H9 (cell line): ENCODE measurements around the gene RNF113B. TPM values are rescaled to one million over a fixed set of nuclear protein-coding genes. Genes with fewer than 3 reads are reported as not detected.

Experiments
- DNase-seq: peaks from one replicate; pipeline ENCODE4 v3.0.0-alpha.2; 2017
- H2AFZ ChIP-seq: one replicate; pipeline ENCODE4 v1.6.1; 2013; ENCODE audit warnings: mild to moderate bottlenecking, low read length, control low read depth, moderate library complexity
- H2AK5ac ChIP-seq: 2 replicates; pipeline ENCODE4 v1.6.1; 2013; ENCODE audit warnings: low read length, control low read depth, mixed read lengths; ENCODE audit not compliant: insufficient read length
- H2BK120ac ChIP-seq: one replicate; pipeline ENCODE4 v1.6.1; 2013; ENCODE audit warnings: low read depth, mild to moderate bottlenecking, low read length, control low read depth, inconsistent platforms; ENCODE audit not compliant: poor library complexity, severe bottlenecking
- H2BK12ac ChIP-seq: 2 replicates; pipeline ENCODE4 v1.6.1; 2013; ENCODE audit warnings: low read length, control low read depth, mixed read lengths, low read depth; ENCODE audit not compliant: insufficient read length
- H2BK15ac ChIP-seq: 2 replicates; pipeline ENCODE4 v1.6.1; 2013; ENCODE audit warnings: low read depth, low read length, control low read depth
- H2BK20ac ChIP-seq: one replicate; pipeline ENCODE4 v1.6.1; 2013; ENCODE audit warnings: low read depth, mild to moderate bottlenecking, low read length, control low read depth, inconsistent platforms; ENCODE audit not compliant: poor library complexity, severe bottlenecking
- H2BK5ac ChIP-seq: 2 replicates; pipeline ENCODE4 v1.6.1; 2013; ENCODE audit warnings: low read length, control low read depth, mixed read lengths; ENCODE audit not compliant: insufficient read length
- H3K14ac ChIP-seq: 2 replicates; pipeline ENCODE4 v1.6.1; 2013; ENCODE audit warnings: low read length, control low read depth; ENCODE audit not compliant: insufficient read depth
- H3K18ac ChIP-seq: 2 replicates; pipeline ENCODE4 v1.6.1; 2013; ENCODE audit warnings: low read depth, mild to moderate bottlenecking, mixed read lengths, low read length, control low read depth; ENCODE audit not compliant: insufficient read length
- H3K23ac ChIP-seq: 2 replicates; pipeline ENCODE4 v1.6.1; 2013; ENCODE audit warnings: low read length, control low read depth, mixed read lengths, low read depth; ENCODE audit not compliant: insufficient read length
- H3K23me2 ChIP-seq: 2 replicates; pipeline ENCODE4 v1.6.1; 2013; ENCODE audit warnings: low read depth, mild to moderate bottlenecking, mixed read lengths, low read length, control low read depth; ENCODE audit not compliant: insufficient read length, poor library complexity, severe bottlenecking
- H3K27ac ChIP-seq: 2 replicates; pipeline ENCODE4 v1.5.1; 2013; ENCODE audit warnings: low read length, control low read depth, mixed read lengths, low read depth; ENCODE audit not compliant: insufficient read length
- H3K27me3 ChIP-seq: 2 replicates; pipeline ENCODE4 v1.6.1; 2013; ENCODE audit warnings: low read length, control low read depth, inconsistent platforms; ENCODE audit not compliant: insufficient read depth
- H3K4ac ChIP-seq: 2 replicates; pipeline ENCODE4 v1.6.1; 2013; ENCODE audit warnings: low read depth, mild to moderate bottlenecking, control low read depth, inconsistent platforms, low read length, moderate library complexity
- H3K4me1 ChIP-seq: 2 replicates; pipeline ENCODE4 v1.6.1; 2013; ENCODE audit warnings: low read length, control low read depth, inconsistent platforms; ENCODE audit not compliant: insufficient read depth
- H3K4me2 ChIP-seq: 2 replicates; pipeline ENCODE4 v1.6.1; 2013; ENCODE audit warnings: low read length, control low read depth, mixed read lengths; ENCODE audit not compliant: insufficient read length, insufficient read depth
- H3K56ac ChIP-seq: 2 replicates; pipeline ENCODE4 v1.6.1; 2013; ENCODE audit warnings: low read depth, mild to moderate bottlenecking, mixed read lengths, low read length, control low read depth; ENCODE audit not compliant: insufficient read length
- H3K79me1 ChIP-seq: 2 replicates; pipeline ENCODE4 v1.6.1; 2013; ENCODE audit warnings: low read depth, mild to moderate bottlenecking, moderate library complexity, low read length, control low read depth, inconsistent platforms; ENCODE audit not compliant: insufficient read depth, poor library complexity, severe bottlenecking
- H3K79me2 ChIP-seq: 2 replicates; pipeline ENCODE4 v1.6.1; 2013; ENCODE audit warnings: low read length, control low read depth, inconsistent platforms; ENCODE audit not compliant: insufficient read depth
- H3K9ac ChIP-seq: 2 replicates; pipeline ENCODE4 v1.6.1; 2013; ENCODE audit warnings: low read length, control low read depth, mixed read lengths; ENCODE audit not compliant: insufficient read length; ENCODE audit errors: extremely low read depth
- H3K9me3 ChIP-seq: one replicate; pipeline ENCODE4 v1.6.1; 2013; ENCODE audit warnings: low read depth, low read length, inconsistent platforms; ENCODE audit not compliant: control insufficient read depth
- H3T11ph ChIP-seq: one replicate; pipeline ENCODE4 v1.6.1; 2013; ENCODE audit warnings: mild to moderate bottlenecking, low read length, control low read depth, inconsistent platforms
- H4K20me1 ChIP-seq: one replicate; pipeline ENCODE4 v1.6.1; 2013; ENCODE audit not compliant: control insufficient read depth, insufficient read length, insufficient read depth
- H4K5ac ChIP-seq: 2 replicates; pipeline ENCODE4 v1.6.1; 2013; ENCODE audit warnings: low read depth, mild to moderate bottlenecking, mixed read lengths, low read length, control low read depth; ENCODE audit not compliant: insufficient read length
- H4K8ac ChIP-seq: replicated peaks from 2 replicates; pipeline ENCODE4 v1.6.1; 2013; ENCODE audit warnings: low read length, control low read depth, mixed read lengths, low read depth; ENCODE audit not compliant: insufficient read length
- H4K91ac ChIP-seq: 2 replicates; pipeline ENCODE4 v1.6.1; 2013; ENCODE audit warnings: low read depth, mild to moderate bottlenecking, moderate library complexity, mixed read lengths, low read length, control low read depth; ENCODE audit not compliant: insufficient read length
- H3K27ac Mint-ChIP-seq, 3 experiments: 2 replicates in 2 of 3; 3 replicates in 1 of 3; pipeline ENCODE4 v1.8.0; 2020 to 2021; ENCODE audit warnings: mixed read lengths in 3 of 3, mild to moderate bottlenecking in 1 of 3, moderate library complexity in 1 of 3
- H3K27me3 Mint-ChIP-seq: 2 replicates; pipeline ENCODE4 v1.8.0; 2021; ENCODE audit warnings: low read depth, mild to moderate bottlenecking, moderate library complexity, mixed read lengths
- H3K36me3 Mint-ChIP-seq, 3 experiments: 2 replicates in 2 of 3; 3 replicates in 1 of 3; pipeline ENCODE4 v1.8.0; 2020 to 2021; ENCODE audit warnings: low read depth in 3 of 3, mixed read lengths in 3 of 3; ENCODE audit not compliant: insufficient read depth in 1 of 3
- H3K4me1 Mint-ChIP-seq, 2 experiments: 2 replicates each; pipeline ENCODE4 v1.8.0; 2020; ENCODE audit warnings: mixed read lengths in 2 of 2
- H3K4me3 Mint-ChIP-seq, 2 experiments: 2 replicates in 1 of 2; 3 replicates in 1 of 2; pipeline ENCODE4 v1.8.0; 2020 to 2021; ENCODE audit warnings: mild to moderate bottlenecking in 2 of 2, mixed read lengths in 2 of 2, moderate library complexity in 1 of 2
- H3K9me3 Mint-ChIP-seq, 2 experiments: 2 replicates in 1 of 2; 3 replicates in 1 of 2; pipeline ENCODE4 v1.8.0; 2020; ENCODE audit warnings: mild to moderate bottlenecking in 2 of 2, mixed read lengths in 2 of 2, moderate library complexity in 1 of 2
- WGBS: extraction: QIAGEN DNeasy Blood & Tissue Kit; methylation state at CpG from one replicate; pipeline ENCODE4 v1.1.7; 2013; ENCODE audit warnings: missing lambda C conversion rate, low lambda C conversion rate, mixed read lengths; ENCODE audit not compliant: insufficient read length; ENCODE audit errors: extremely low coverage; 5-methylcytosine and 5-hydroxymethylcytosine counted together
- total RNA-seq: library from RNA; stranded (reverse); gene quantifications from 2 replicates; pipeline ENCODE4 v1.2.1, GENCODE V29; 2021
- TF ChIP-seq, protein P1 (sequence below): fragments of 200-600 bp; sonication (generic); conservative IDR thresholded peaks from 3 replicates; pipeline ENCODE4 v1.8.0; 2021; ENCODE audit warnings: antibody characterized with exemption, mild to moderate bottlenecking

The RNF113B gene
- total RNA-seq, 1 experiment from 2014 or later: not detected

DNA sequence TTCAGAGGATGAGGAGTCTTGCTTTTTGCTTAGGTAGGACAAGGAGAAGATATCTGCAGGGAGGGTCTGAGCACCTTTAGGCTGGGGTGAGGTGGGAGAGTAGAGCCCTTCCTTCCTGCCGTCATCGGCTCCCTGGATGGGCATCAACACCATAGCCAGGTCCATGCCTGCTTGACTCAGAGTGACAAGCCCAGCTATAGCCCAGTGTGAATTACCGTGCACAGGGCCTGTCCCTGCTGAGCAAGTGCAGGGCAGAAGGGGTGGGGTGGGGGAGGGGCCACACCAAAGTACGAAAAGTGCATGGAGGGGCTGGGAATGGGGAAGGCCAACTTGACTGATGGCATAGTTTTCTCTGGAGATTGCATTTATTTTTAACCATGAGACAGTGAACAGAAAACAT, 30.3 kb upstream of the RNF113B start:
- H3K36me3 Mint-ChIP-seq: peaks cover 47 to 61% (median 50%) of the 10 kb centered on the region in 3 experiments
- Histone ChIP-seq H3K27ac (no peak overlapping the region), H3K9ac (no peak overlapping the region)

More for the DNA sequence above, 30.3 kb upstream of the RNF113B start:
- DNase-seq: no peak
- Histone ChIP-seq H3K23ac (no peak overlapping the region), H4K8ac (no peak overlapping the region), H3K27me3 (no peaks in the 10 kb centered on the region), H3K79me1 (peaks cover 6% of the 10 kb centered on the region), H2BK15ac (no peak overlapping the region), H2BK5ac (no peak overlapping the region), H3K56ac (no peak overlapping the region), H3K9me3 (no peaks in the 10 kb centered on the region), H3T11ph (no peak overlapping the region), H3K14ac (no peak overlapping the region), H3K23me2 (no peaks in the 10 kb centered on the region), H3K18ac (no peak overlapping the region), H3K79me2 (peaks cover 10% of the 10 kb centered on the region; the same call in 1 of the 2 replicates), H2BK12ac (no peak overlapping the region), H2AK5ac (no peak overlapping the region), H2BK20ac (no peak overlapping the region), H4K20me1 (no peaks in the 10 kb centered on the region), H4K5ac (no peak overlapping the region), H4K91ac (no peak overlapping the region), H3K4me1 (peaks cover 2% of the 10 kb centered on the region; the same call in 1 of the 2 replicates), H2BK120ac (no peak overlapping the region), H3K4me2 (no peak overlapping the region), H2AFZ (no peak overlapping the region), H3K4ac (no peak overlapping the region)
- H3K4me1 Mint-ChIP-seq: peaks cover 16% of the 10 kb centered on the region in 2 experiments
- H3K27ac Mint-ChIP-seq: no peak overlapping the region; a peak in 1 of 7 replicates
- no peaks in the 10 kb centered on the region; the same call in 1 of the 2 replicates for H3K27me3 Mint-ChIP-seq
- H3K4me3 Mint-ChIP-seq: no peak overlapping the region
- TF ChIP-seq, protein P1, sequence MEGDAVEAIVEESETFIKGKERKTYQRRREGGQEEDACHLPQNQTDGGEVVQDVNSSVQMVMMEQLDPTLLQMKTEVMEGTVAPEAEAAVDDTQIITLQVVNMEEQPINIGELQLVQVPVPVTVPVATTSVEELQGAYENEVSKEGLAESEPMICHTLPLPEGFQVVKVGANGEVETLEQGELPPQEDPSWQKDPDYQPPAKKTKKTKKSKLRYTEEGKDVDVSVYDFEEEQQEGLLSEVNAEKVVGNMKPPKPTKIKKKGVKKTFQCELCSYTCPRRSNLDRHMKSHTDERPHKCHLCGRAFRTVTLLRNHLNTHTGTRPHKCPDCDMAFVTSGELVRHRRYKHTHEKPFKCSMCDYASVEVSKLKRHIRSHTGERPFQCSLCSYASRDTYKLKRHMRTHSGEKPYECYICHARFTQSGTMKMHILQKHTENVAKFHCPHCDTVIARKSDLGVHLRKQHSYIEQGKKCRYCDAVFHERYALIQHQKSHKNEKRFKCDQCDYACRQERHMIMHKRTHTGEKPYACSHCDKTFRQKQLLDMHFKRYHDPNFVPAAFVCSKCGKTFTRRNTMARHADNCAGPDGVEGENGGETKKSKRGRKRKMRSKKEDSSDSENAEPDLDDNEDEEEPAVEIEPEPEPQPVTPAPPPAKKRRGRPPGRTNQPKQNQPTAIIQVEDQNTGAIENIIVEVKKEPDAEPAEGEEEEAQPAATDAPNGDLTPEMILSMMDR: no peak
- no CpG with 5 or more reads among the region's 4 CpGs for WGBS
- peaks cover 47 to 49% of the 10 kb centered on the region in 2 experiments for H3K9me3 Mint-ChIP-seq
